GM20431 (cell line): Measurements from ENCODE around the gene MAGEL2.
"Not testable (repeated sequence)": the region's sequence is repeated elsewhere in the genome, so short reads cannot be mapped to it uniquely, and the experiment has no call there.

Experiments
- in situ Hi-C: fragments of 300-500 bp; cut with MseI, MboI; formaldehyde crosslinking; loops from one replicate; pipeline ENCODE4 v1.15.0; 2020; ENCODE audit warnings: low sequenced_read_pairs; ENCODE audit not compliant: unreplicated experiment

MAGEL2 gene

DNA sequence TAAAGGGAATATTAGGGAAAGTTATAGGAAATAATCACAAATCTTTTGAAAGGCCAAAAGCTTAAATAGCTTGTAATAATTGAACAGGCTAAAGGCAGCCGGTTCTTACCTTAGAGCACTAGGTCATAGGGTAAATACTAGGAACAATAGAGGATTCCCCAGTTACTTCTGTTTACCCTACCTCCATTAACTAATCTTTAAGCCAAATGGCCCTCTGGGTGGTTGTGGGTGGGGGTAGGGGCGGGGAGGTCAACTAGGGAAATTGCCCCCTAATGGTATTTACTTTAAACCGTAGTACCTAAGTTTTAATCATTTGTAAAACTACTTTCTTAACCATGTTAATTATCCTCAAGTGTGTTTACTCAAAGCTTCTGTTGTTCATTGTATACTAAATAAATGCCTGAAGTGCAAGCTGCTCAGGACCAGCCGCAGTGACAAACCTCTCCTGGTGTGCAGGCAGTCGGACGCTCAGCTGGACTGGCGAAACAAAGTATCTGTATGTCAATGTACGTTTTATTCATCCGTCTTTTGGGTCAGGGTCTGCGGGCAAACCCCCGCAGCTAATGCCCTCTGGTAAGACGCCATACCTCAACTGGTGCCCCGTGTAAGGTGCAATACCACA is 18.9 kb downstream of the MAGEL2 start:
- in situ Hi-C loops = no loop called here

DNA sequence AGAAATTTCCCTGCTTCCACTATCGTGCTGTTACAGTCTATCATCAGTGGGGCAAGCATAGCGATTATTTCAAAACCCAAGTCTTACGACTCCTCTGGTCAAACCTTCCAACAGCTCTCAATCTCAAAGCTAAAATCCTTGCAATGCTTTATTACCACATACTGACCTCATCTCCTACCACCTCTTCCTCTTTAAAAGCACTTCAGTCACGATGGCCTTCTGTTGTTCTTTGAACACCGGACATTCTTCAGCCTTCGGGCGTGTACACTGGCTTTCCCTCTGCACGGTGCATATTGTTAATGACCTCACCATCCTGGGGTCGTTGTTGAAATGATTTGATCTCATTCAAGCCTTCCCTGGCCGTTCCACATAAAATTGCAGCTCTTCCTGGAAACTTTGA is 31.1 kb downstream of the MAGEL2 start:
- in situ Hi-C loops = no loop called here

DNA sequence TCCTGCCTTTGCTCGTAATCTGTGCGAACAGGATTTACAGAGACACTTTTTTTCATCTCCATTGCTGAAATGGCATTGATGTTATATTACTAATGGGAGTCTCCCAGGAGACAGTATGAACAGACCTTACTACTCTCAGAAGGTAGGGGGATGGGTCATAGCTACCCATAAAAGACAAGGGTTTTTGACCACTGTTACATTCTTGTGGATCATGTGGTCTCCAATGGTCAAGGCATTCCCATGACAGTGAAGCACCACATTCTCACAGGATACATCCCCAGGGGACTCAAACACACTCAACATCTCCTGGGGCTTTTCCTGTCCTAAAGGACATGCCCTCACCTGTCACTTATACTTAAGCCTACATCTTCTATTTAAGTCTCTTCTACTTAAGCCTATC is 41.4 kb downstream of the MAGEL2 start:
- in situ Hi-C loops = no loop called here

DNA sequence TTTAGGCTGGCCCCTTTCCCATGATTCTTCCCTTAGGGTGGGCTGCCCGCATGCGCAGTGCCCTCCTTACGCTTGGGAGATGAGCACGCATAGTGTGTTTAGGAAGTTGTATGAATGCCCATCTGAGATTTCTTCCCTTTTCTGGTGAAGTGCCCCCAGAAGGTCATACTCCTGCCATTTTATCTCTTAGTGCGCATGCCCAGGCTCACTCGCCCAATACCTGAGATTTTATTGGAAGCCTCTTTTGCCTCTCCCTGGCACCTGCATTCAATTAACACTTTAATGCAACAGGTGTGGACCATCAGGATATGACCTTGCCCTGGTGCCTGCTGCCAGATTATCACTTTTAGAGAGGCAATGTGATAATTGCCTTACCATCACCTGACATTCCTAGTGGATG is 45.5 kb downstream of the MAGEL2 start:
- in situ Hi-C loops = no loop called here

DNA sequence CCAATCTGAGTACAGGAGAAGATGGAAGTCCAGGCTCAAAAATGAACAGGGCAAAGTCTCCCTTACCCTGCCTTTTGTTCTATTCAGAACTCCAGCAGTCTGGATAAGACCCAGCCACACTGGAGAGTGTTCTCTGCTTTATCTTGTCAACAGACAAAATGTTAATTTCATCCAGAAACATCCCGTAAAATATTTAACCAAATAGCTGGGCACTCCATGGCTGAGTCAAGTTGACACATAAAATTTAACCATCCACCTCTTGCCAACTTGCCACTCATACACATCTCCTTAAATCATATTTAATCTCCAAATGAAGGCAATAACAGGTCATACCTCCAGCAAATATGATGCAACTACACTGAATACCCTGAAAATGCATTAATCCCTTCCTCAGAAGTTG is 48.6 kb downstream of the MAGEL2 start:
- in situ Hi-C loops = no loop called here

DNA sequence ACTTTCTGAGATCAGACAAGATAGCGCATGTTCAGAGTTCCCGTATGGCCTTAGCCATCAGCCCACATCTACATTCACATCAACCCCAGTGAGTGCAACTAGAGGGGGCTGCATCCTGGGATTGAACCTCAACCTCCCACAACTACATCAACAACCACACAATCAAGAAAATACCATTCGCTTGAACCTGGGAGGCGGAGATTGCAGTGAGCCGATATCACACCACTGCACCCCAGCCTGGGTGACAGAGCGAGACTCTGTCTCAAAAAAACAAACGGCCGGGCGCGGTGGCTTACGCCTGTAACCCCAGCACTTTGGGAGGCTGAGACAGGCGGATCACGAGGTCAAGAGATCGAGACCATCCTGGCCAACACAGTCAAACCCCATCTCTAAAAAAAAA is 50.4 kb downstream of the MAGEL2 start:
- in situ Hi-C loops = not testable (repeated sequence)

- in situ Hi-C loops = no loop called here
Measured at GRCh38 chr15:23596736-23597135, 50.9 kb downstream of the MAGEL2 start.

DNA sequence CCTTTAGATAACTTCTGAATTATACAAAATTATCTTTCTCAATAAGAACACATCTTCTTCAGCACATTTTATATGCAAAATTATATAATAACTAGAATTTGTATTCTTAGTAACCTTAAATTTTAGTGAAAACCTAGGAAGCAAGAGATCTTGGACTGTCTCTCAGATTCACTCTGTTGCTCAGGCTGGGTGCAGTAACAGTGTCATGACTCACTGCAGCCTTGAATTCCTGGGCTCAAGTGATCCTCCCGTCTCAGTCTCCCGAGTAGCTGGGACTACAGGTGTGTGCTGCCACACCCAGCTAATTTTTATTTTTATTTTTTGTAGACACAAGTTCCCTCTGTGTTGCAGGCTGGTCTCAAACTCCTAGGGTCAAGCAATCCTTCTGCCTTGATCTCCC is 52.3 kb downstream of the MAGEL2 start:
- in situ Hi-C loops = no loop called here

GRCh38 chr15:23594252-23594770 is 53.4 kb downstream of the MAGEL2 start:
- in situ Hi-C loops = no loop called here
